SK-N-SH (cell line): ENCODE measurements around the gene CDC6.

Experiments
- CTCF ChIP-seq: fragments of 200-600 bp; sonication (generic); IDR thresholded peaks from 2 replicates; pipeline ENCODE4 v1.6.1; 2017; ENCODE audit warnings: antibody characterized with exemption, mild to moderate bottlenecking, moderate library complexity
- JUND ChIP-seq: IDR thresholded peaks from 2 replicates; pipeline ENCODE4 v1.4.0; 2012
- PBX3 ChIP-seq: IDR thresholded peaks from 2 replicates; pipeline ENCODE4; 2012
- REST ChIP-seq: IDR thresholded peaks from 2 replicates; pipeline ENCODE4 v1.6.1; 2012; ENCODE audit warnings: mild to moderate bottlenecking, low read depth, low read length, moderate library complexity
- TAF1 ChIP-seq: IDR thresholded peaks from 2 replicates; pipeline ENCODE4 v1.6.1; 2012; ENCODE audit warnings: low read depth, mild to moderate bottlenecking, low read length, moderate library complexity, borderline replicate concordance
- TCF12 ChIP-seq: IDR thresholded peaks from 2 replicates; pipeline ENCODE4 v1.4.0; 2012
- TEAD4 ChIP-seq: IDR thresholded peaks from 2 replicates; pipeline ENCODE4 v1.4.0; 2012; ENCODE audit warnings: mild to moderate bottlenecking, borderline replicate concordance; ENCODE audit not compliant: insufficient read depth

GRCh38 chr17:40279402-40279801 lies 8.3 kb upstream of the CDC6 start:
- TF ChIP-seq JUND, result no peak
- TF ChIP-seq REST, result no peak
- no peak for TF ChIP-seq CTCF
- TF ChIP-seq TEAD4, result no peak
- no peak for TF ChIP-seq TCF12
- no peak for TF ChIP-seq PBX3
- TF ChIP-seq TAF1, result no peak
